ELF-1 (cell line): ENCODE data around the gene PCCA.

ENCODE experiments used
- DNase-seq: peaks from one replicate; pipeline ENCODE4 v3.0.0-alpha.2; 2016; ENCODE audit warnings: low read depth, low spot score

The PCCA gene

GRCh38 chr13:100506600-100507422 is 417.9 kb downstream of the PCCA start:
- DNase-seq: no peak

GRCh38 chr13:100508455-100508854 is 419.6 kb downstream of the PCCA start:
- DNase-seq: no peak

- DNase-seq: no peak
Measured at GRCh38 chr13:100508996-100509395, 420.1 kb downstream of the PCCA start.

- DNase-seq: peak; percentile 57
Measured at GRCh38 chr13:100510208-100510957, 421.5 kb downstream of the PCCA start.

GRCh38 chr13:100511466-100511865 is 422.6 kb downstream of the PCCA start:
- DNase-seq: no peak

GRCh38 chr13:100512422-100512821 is 423.5 kb downstream of the PCCA start:
- DNase-seq: no peak

- no peak for DNase-seq
Measured at GRCh38 chr13:100513171-100513570, 424.3 kb downstream of the PCCA start.

GRCh38 chr13:100513987-100514670 is 425.2 kb downstream of the PCCA start:
- DNase-seq: no peak

- peak; percentile 88 for DNase-seq
Measured at GRCh38 chr13:100514788-100515409, 426.0 kb downstream of the PCCA start.

GRCh38 chr13:100515410-100515800 is 426.5 kb downstream of the PCCA start:
- DNase-seq: no peak

- DNase-seq: peak; percentile 53
Measured at GRCh38 chr13:100517135-100517534, 428.2 kb downstream of the PCCA start.

GRCh38 chr13:100517728-100518127 is 428.8 kb downstream of the PCCA start:
- no peak for DNase-seq

- no peak for DNase-seq
Measured at GRCh38 chr13:100518394-100519062, 429.6 kb downstream of the PCCA start.

- DNase-seq: no peak
Measured at GRCh38 chr13:100519626-100520025, 430.7 kb downstream of the PCCA start.

GRCh38 chr13:100520936-100521850 is 432.3 kb downstream of the PCCA start:
- DNase-seq: peak; percentile 72

GRCh38 chr13:100521851-100522617 is 433.1 kb downstream of the PCCA start:
- no peak for DNase-seq

- DNase-seq: no peak
Measured at GRCh38 chr13:100522618-100523309, 433.9 kb downstream of the PCCA start.

- no peak for DNase-seq
Measured at GRCh38 chr13:100523411-100523810, 434.5 kb downstream of the PCCA start.

- DNase-seq: no peak
Measured at GRCh38 chr13:100523981-100524386, 435.1 kb downstream of the PCCA start.
